Gastroesophageal sphincter (tissue), 3 donors: ENCODE results near the gene SLIT3.

Source experiments
- CTCF ChIP-seq, 4 experiments: fragments of 200-600 bp in 2 of 4; fragments of 450-650 bp in 2 of 4; sonication (generic) in 1 of 4; IDR thresholded peaks; one replicate each; pipeline ENCODE4 v1.5.1; 2017 to 2019; ENCODE audit warnings: antibody characterized with exemption in 4 of 4, mild to moderate bottlenecking in 2 of 4, moderate library complexity in 2 of 4
- EP300 ChIP-seq: sonication (generic); formaldehyde crosslinking; IDR thresholded peaks from one replicate; pipeline ENCODE4 v1.6.1; 2017; ENCODE audit warnings: antibody characterized with exemption, mild to moderate bottlenecking
- POLR2AphosphoS5 ChIP-seq: sonication (generic); formaldehyde crosslinking; IDR thresholded peaks from one replicate; pipeline ENCODE4 v1.6.1; 2017; ENCODE audit warnings: antibody characterized with exemption

- no peak for TF ChIP-seq CTCF (IDR thresholded peaks at IDR 0.05)
- no peak for TF ChIP-seq EP300
- no peak for TF ChIP-seq POLR2AphosphoS5
Measured at GRCh38 chr5:168675883-168676408, 625.0 kb downstream of the SLIT3 start.
